Neural progenitor cell (in vitro differentiated cells): ENCODE data around the gene SLC45A1. TPM values are rescaled to one million over a fixed set of nuclear protein-coding genes. Genes with fewer than 3 reads are reported as not detected.

ENCODE experiments used
- DNase-seq: peaks from one replicate; pipeline ENCODE4 v3.0.0-alpha.2; 2016; ENCODE audit warnings: low spot score
- H2AFZ ChIP-seq: fragments of 200-600 bp; sonication (generic); replicated peaks from 2 replicates; pipeline ENCODE4 v1.6.1; 2016; ENCODE audit warnings: antibody characterized with exemption
- H3F3A ChIP-seq: fragments of 200-600 bp; sonication (generic); 2 replicates; pipeline ENCODE4 v1.6.1; 2016; ENCODE audit warnings: antibody characterized with exemption, low read depth
- H3K27ac ChIP-seq: fragments of 200-600 bp; sonication (generic); 2 replicates; pipeline ENCODE4 v1.5.1; 2016; ENCODE audit warnings: mild to moderate bottlenecking
- H3K27me3 ChIP-seq: fragments of 200-600 bp; sonication (generic); 2 replicates; pipeline ENCODE4 v1.6.1; 2016; ENCODE audit warnings: mild to moderate bottlenecking, moderate library complexity
- H3K36me3 ChIP-seq: fragments of 200-600 bp; sonication (generic); 2 replicates; pipeline ENCODE4 v1.5.1; 2016
- H3K4me1 ChIP-seq: fragments of 200-600 bp; sonication (generic); 2 replicates; pipeline ENCODE4 v1.6.1; 2016; ENCODE audit warnings: mixed run types
- H3K4me2 ChIP-seq: fragments of 200-600 bp; sonication (generic); 2 replicates; pipeline ENCODE4 v1.6.1; 2016
- H3K4me3 ChIP-seq: fragments of 200-600 bp; sonication (generic); 2 replicates; pipeline ENCODE4 v1.5.1; 2016
- H3K79me2 ChIP-seq: fragments of 200-600 bp; sonication (generic); 2 replicates; pipeline ENCODE4 v1.6.1; 2016; ENCODE audit warnings: low read depth
- H3K9ac ChIP-seq: fragments of 200-600 bp; sonication (generic); 2 replicates; pipeline ENCODE4 v1.6.1; 2016
- H3K9me3 ChIP-seq: fragments of 200-600 bp; sonication (generic); 2 replicates; pipeline ENCODE4 v1.5.1; 2016; ENCODE audit warnings: low read depth
- H4K20me1 ChIP-seq: fragments of 200-600 bp; sonication (generic); 2 replicates; pipeline ENCODE4 v1.6.1; 2016; ENCODE audit warnings: low read depth
- H3K27ac Mint-ChIP-seq: 3 replicates; pipeline ENCODE4 v1.8.0; 2021; ENCODE audit warnings: mixed read lengths
- H3K27me3 Mint-ChIP-seq: 2 replicates; pipeline ENCODE4 v1.8.0; 2022; ENCODE audit warnings: low read depth, mild to moderate bottlenecking, inconsistent platforms, moderate library complexity, mixed read lengths; ENCODE audit not compliant: insufficient read depth
- H3K36me3 Mint-ChIP-seq: 3 replicates; pipeline ENCODE4 v1.8.0; 2021; ENCODE audit warnings: mixed read lengths
- H3K4me1 Mint-ChIP-seq: 3 replicates; pipeline ENCODE4 v1.8.0; 2021; ENCODE audit warnings: mixed read lengths
- H3K4me3 Mint-ChIP-seq: 3 replicates; pipeline ENCODE4 v1.8.0; 2021; ENCODE audit warnings: mild to moderate bottlenecking, moderate library complexity, mixed read lengths
- H3K9me3 Mint-ChIP-seq: 3 replicates; pipeline ENCODE4 v1.8.0; 2020; ENCODE audit warnings: mixed read lengths
- CTCF ChIP-seq: fragments of 200-600 bp; sonication (generic); IDR thresholded peaks from 2 replicates; pipeline ENCODE4 v1.5.1; 2017; ENCODE audit warnings: antibody characterized with exemption, mild to moderate bottlenecking
- EZH2 ChIP-seq: fragments of 200-600 bp; sonication (generic); IDR thresholded peaks from 2 replicates; pipeline ENCODE4 v1.6.1; 2017; ENCODE audit warnings: antibody characterized with exemption, mild to moderate bottlenecking, moderate library complexity
- EZH2phosphoT487 ChIP-seq: fragments of 200-600 bp; sonication (generic); IDR thresholded peaks from 2 replicates; pipeline ENCODE4 v1.6.1; 2017; ENCODE audit warnings: antibody characterized with exemption
- total RNA-seq: library from RNA; depleted of rRNA; stranded (reverse); fragments of >200 nt; gene quantifications from 2 replicates; pipeline ENCODE4 v1.2.3, GENCODE V29; 2015; ENCODE audit warnings: low replicate concordance

The SLC45A1 gene
- total RNA-seq, 1 donor from 2014 or later = 1.1 TPM

GRCh38 chr1:8352471-8352845 is 34.5 kb downstream of the SLC45A1 start:
- no peak overlapping the region for H3K4me3 Mint-ChIP-seq
- Histone ChIP-seq H2AFZ (no peak overlapping the region), H3K9ac (no peak overlapping the region), H3K79me2 (no peaks in the 10 kb centered on the region), H3K36me3 (no peaks in the 10 kb centered on the region), H4K20me1 (peaks cover 28% of the 10 kb centered on the region), H3K4me3 (no peak overlapping the region), H3K9me3 (no peaks in the 10 kb centered on the region), H3F3A (peaks cover 33% of the 10 kb centered on the region), H3K27ac (peak overlapping the region; percentile 70), H3K27me3 (no peaks in the 10 kb centered on the region), H3K4me1 (no peaks in the 10 kb centered on the region), H3K4me2 (no peak overlapping the region)
- DNase-seq = no peak
- H3K4me1 Mint-ChIP-seq = peaks cover 28% of the 10 kb centered on the region
- H3K27me3 Mint-ChIP-seq = peaks cover 24% of the 10 kb centered on the region
- H3K9me3 Mint-ChIP-seq = no peaks in the 10 kb centered on the region
- TF ChIP-seq EZH2phosphoT487 (no peak), CTCF (no peak), EZH2 (no peak)
- H3K36me3 Mint-ChIP-seq = peaks cover 33% of the 10 kb centered on the region
- peak overlapping the region; percentile 85 for H3K27ac Mint-ChIP-seq

GRCh38 chr1:8352886-8353785 is 35.2 kb downstream of the SLC45A1 start:
- H3K4me3 Mint-ChIP-seq = no peak overlapping the region
- Histone ChIP-seq H3K27ac (peak overlapping the region; percentile 70), H3K27me3 (no peaks in the 10 kb centered on the region), H3K9ac (no peak overlapping the region), H3K4me2 (no peak overlapping the region), H2AFZ (no peak overlapping the region), H3K79me2 (no peaks in the 10 kb centered on the region), H3K4me1 (no peaks in the 10 kb centered on the region), H3K9me3 (no peaks in the 10 kb centered on the region), H3K36me3 (no peaks in the 10 kb centered on the region), H3F3A (peaks cover 33% of the 10 kb centered on the region), H3K4me3 (no peak overlapping the region), H4K20me1 (peaks cover 28% of the 10 kb centered on the region)
- no peak for DNase-seq
- peak overlapping the region; percentile 4 for H3K27ac Mint-ChIP-seq
- H3K9me3 Mint-ChIP-seq = no peaks in the 10 kb centered on the region
- no peak for TF ChIP-seq EZH2
- TF ChIP-seq EZH2phosphoT487 = no peak
- no peak for TF ChIP-seq CTCF
- peaks cover 24% of the 10 kb centered on the region for H3K27me3 Mint-ChIP-seq
- peaks cover 38% of the 10 kb centered on the region for H3K36me3 Mint-ChIP-seq
- H3K4me1 Mint-ChIP-seq = peaks cover 22% of the 10 kb centered on the region

GRCh38 chr1:8354038-8354437 is 36.1 kb downstream of the SLC45A1 start:
- no peaks in the 10 kb centered on the region for H3K36me3 ChIP-seq
- H3K27ac Mint-ChIP-seq = no peak overlapping the region

More at GRCh38 chr1:8354038-8354437, 36.1 kb downstream of the SLC45A1 start:
- Mint-ChIP-seq H3K36me3 (peaks cover 40% of the 10 kb centered on the region), H3K27me3 (peaks cover 19% of the 10 kb centered on the region), H3K9me3 (no peaks in the 10 kb centered on the region), H3K4me1 (peaks cover 14% of the 10 kb centered on the region), H3K4me3 (no peak overlapping the region)
- no peak for DNase-seq
- Histone ChIP-seq H3K27me3 (no peaks in the 10 kb centered on the region), H3F3A (peaks cover 33% of the 10 kb centered on the region), H3K4me1 (no peaks in the 10 kb centered on the region), H4K20me1 (peaks cover 28% of the 10 kb centered on the region), H3K79me2 (no peaks in the 10 kb centered on the region), H2AFZ (no peak overlapping the region), H3K9ac (no peak overlapping the region), H3K4me2 (no peak overlapping the region), H3K4me3 (no peak overlapping the region), H3K27ac (peak overlapping the region; percentile 54), H3K9me3 (no peaks in the 10 kb centered on the region)
- TF ChIP-seq EZH2 (no peak), CTCF (no peak), EZH2phosphoT487 (no peak)
